DND-41 (cell line): Measurements from ENCODE around the gene KCNH1.

Experiments used
- CTCF ChIP-seq: IDR thresholded peaks from 2 replicates; pipeline ENCODE4 v1.5.1; 2012; ENCODE audit warnings: borderline replicate concordance, low read length, moderate library complexity, mild to moderate bottlenecking; ENCODE audit not compliant: poor library complexity, severe bottlenecking; ENCODE audit errors: extremely low read depth
- EZH2 ChIP-seq: IDR thresholded peaks from 3 replicates; pipeline ENCODE4 v1.6.1; 2012; ENCODE audit warnings: borderline replicate concordance, low read depth, mild to moderate bottlenecking, moderate library complexity, low read length, inconsistent platforms; ENCODE audit not compliant: severe bottlenecking

- TF ChIP-seq CTCF (no peak), EZH2 (no peak)
These were observed 109.0 kb downstream of the KCNH1 start for GRCh38 chr1:211024901-211025300.
